KOPT-K1 (cell line): ENCODE measurements around the gene ATP13A4.

Experiments
- H3K27ac ChIP-seq: fragments of 200-600 bp; sonication (generic); 2 replicates; pipeline ENCODE4 v1.5.1; 2016; ENCODE audit warnings: antibody characterized with exemption, mild to moderate bottlenecking, low read depth, low read length; ENCODE audit not compliant: poor library complexity, severe bottlenecking
- H3K36me3 ChIP-seq: fragments of 200-600 bp; sonication (generic); 2 replicates; pipeline ENCODE4 v1.5.1; 2017; ENCODE audit warnings: antibody characterized with exemption, mild to moderate bottlenecking, low read length, moderate library complexity; ENCODE audit not compliant: insufficient read depth
- H3K9me3 ChIP-seq: fragments of 200-600 bp; sonication (generic); 2 replicates; pipeline ENCODE4 v1.5.1; 2017; ENCODE audit warnings: antibody characterized with exemption, low read length, mild to moderate bottlenecking; ENCODE audit not compliant: insufficient read depth, poor library complexity, severe bottlenecking

Gene ATP13A4

DNA sequence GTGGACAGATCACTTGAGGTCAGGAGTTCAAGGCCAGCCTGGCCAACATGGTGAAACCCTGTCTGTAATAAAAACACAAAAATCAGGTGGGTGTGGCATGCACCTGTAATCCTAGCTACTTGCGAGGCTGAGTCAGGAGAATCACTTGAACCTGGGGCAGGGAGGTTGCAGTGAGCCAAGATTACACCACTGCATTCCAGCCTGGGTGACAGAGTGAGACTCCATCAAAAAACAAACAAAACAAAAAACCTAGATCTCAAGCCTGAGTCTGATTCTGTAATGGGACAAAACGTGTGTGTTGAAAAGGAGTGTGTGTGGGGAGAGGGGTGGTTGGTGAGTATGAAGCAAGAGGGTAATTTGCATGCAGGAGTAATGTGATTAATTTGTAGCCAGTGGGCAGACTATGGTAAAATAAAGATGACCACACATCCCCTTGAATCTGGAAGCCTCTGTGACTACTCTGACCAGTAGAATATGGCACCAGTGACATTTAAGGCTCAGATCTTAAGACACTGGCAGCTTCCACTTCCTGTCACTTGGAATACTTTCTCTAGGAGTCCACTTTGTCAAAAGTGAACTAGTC, 19.9 kb upstream of the ATP13A4 start:
- Histone ChIP-seq H3K36me3 (no peaks in the 10 kb centered on the region), H3K27ac (no peak overlapping the region), H3K9me3 (no peaks in the 10 kb centered on the region)

DNA sequence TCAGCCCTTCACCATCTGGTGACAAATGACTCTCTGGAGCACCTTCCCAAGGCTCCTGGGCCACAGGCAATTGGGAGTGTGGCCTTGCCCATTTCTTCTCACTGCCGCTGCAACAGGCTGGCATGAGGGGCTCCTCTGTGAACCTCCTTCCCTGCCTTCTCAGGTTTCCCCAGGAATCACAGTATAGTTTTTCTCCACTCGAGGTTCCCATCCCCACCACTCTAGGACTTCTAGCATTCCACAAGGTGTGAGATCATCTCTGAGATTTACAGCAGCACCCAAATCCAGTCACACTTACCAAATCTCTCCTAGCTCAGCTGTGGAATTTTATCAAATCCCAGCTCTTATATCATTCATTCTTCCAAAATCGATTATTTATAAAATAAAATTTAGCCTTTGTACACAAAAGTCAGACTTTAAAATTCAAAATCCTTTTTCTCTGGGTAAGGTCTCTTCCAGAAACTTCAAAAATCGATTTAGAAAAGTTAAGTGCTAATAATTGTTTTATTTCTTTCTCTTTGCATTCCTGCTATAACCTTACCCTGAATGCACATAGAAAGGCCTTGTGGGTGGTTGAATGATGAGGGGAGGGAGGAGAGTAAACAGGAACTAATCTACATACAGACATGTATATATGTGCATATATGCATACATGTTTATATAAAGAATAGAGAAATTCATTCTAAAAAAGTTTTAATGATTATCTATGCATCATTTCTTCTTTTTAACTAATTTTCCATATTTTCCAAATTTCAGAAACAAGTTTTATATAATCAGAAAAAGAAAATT, 18.9 kb upstream of the ATP13A4 start:
- Histone ChIP-seq H3K36me3 (no peaks in the 10 kb centered on the region), H3K27ac (no peak overlapping the region)

DNA sequence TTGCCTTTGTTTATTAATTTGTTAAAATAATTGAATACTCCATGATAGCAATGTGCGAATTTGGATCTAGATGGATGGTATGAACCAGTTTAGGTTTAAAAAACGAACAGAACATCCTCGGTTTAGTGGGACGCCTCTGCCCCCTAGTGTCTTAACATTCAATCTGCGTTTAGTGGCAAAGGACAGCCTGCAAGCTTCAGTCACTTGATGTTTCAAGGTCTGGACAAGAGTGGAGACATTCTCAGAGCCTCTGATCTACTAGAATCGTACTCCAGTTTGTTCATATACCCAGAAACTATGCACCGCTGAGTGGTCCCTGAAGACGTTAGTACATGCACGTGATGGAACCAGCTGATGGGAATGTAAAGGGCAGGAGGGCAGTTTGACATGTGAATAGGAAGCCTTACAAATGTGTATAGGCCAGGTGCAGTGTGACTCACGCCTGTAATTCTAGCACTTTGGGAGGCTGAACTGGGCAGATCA, 17.8 kb upstream of the ATP13A4 start:
- no peaks in the 10 kb centered on the region for H3K9me3 ChIP-seq
- H3K27ac ChIP-seq = no peak overlapping the region
- H3K36me3 ChIP-seq = no peaks in the 10 kb centered on the region

More for the DNA sequence above, 18.9 kb upstream of the ATP13A4 start:
- H3K9me3 ChIP-seq = no peaks in the 10 kb centered on the region

DNA sequence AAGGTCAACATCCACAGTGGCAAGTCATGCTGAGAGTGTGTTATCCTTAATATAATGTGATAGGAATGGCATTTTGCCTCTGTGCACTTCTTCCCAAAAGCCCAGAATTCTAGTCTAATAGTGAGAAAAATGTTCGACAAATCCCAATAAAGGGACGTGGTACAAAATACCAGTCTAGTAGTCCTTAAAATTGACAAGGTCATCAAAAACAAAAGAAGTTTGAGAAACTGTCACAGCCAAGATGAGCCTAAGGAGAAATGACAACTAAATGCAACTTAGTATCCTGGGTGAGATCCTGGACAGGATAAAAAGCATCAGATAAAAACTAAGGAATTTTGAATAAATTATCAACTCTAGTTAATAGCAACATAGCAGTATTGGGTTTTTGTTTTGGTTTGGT, 14.4 kb upstream of the ATP13A4 start:
- H3K9me3 ChIP-seq = no peaks in the 10 kb centered on the region
- H3K36me3 ChIP-seq = no peaks in the 10 kb centered on the region
- H3K27ac ChIP-seq = no peak overlapping the region

DNA sequence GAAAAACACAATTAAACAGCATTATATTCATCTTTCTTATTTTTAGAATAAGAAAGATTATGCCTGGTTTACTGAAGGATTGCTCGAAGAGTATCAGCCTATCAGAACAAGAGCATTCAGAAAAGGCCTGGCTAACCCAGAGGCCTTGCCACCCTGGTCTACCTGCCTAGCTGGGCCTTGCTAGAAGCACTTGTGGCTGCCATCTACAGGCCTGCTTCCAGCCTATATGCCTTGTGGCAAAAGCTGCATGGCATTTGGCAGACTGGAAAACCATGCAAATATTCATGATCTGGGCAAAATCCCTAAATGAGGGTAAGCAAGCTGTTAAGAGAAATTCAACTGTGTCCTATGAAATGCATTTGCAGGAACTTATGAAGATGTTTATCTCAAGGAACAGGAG, 9.3 kb upstream of the ATP13A4 start:
- no peak overlapping the region for H3K27ac ChIP-seq
- no peaks in the 10 kb centered on the region for H3K9me3 ChIP-seq
- no peaks in the 10 kb centered on the region for H3K36me3 ChIP-seq

DNA sequence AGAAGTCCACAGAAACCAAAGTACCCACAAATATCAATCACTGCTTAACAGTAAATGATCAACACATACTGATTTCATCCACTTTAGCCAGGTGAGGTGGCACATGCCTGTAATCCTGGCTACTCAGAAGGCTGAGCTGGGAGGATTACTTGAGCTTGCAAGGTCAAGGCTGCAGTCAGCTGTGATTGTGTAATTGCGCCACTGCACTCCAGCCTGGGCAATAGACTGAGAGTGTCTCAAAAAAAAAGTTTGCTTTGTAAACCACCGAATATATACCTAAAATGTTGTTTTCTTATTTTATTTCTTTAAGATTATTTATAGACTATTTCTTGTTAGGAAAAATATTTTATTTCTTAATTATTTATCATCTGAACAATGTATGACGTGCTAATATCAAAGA, 8.7 kb upstream of the ATP13A4 start:
- Histone ChIP-seq H3K36me3 (no peaks in the 10 kb centered on the region), H3K27ac (no peak overlapping the region), H3K9me3 (no peaks in the 10 kb centered on the region)

DNA sequence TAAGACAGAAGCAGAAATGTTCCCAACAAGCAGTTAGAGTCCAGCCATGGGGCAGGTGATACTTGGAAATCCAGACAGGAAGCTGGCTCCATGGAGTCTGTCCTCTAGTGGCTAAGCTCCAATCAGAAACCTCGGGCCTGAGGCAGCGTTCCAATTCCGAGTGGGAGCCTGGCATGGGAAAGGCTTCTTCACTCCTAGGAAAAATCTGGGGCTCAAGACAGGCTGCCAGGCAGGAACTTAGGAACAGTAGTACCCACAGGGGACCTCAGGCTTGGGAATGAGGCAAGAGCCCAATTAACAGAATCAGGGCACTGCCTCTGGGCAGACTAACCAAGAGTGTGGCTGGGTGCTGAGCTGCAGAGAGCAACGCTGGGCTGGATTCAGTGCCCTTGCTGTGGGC, 6.2 kb upstream of the ATP13A4 start:
- Histone ChIP-seq H3K9me3 (no peaks in the 10 kb centered on the region), H3K36me3 (no peaks in the 10 kb centered on the region), H3K27ac (no peak overlapping the region)

DNA sequence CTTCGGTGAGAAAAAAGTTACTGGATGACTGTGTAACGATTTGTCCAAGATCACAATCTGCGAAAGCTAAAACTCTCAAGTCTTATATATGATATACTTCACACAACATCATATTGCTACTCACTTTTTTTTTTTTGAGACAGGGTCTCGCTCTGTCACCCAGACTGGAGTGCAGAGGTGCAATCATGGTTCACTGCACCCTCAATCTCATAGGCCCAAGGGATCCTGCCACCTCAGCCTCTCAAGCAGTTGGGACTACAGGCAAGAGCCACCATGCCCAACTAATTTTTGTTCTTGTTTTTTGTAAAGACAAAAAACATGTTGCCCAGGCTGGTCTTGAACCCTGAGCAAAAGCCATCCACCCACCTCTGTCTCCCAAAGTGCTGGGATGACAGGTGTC, 5.4 kb upstream of the ATP13A4 start:
- Histone ChIP-seq H3K9me3 (no peaks in the 10 kb centered on the region), H3K36me3 (no peaks in the 10 kb centered on the region), H3K27ac (no peak overlapping the region)

DNA sequence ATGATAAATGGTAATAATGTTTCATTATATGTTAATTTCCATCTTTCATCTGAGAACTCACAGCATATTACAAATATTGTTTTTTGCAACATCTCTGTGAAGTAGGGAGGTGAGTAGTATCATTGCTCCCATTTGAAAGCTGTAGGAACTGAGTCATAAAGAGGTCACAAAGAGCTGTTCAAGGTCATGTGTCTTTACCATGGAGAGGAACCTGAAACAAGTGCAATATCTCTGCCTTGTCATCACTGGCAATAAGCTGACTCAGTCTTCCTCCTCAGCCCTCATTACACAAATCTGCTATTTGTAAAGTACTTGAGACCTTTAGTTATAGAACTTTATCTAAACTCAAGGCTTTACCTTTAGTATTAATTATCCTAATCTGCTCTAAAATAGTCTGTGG, 4.4 kb upstream of the ATP13A4 start:
- no peaks in the 10 kb centered on the region for H3K9me3 ChIP-seq
- H3K36me3 ChIP-seq = no peaks in the 10 kb centered on the region
- no peak overlapping the region for H3K27ac ChIP-seq

DNA sequence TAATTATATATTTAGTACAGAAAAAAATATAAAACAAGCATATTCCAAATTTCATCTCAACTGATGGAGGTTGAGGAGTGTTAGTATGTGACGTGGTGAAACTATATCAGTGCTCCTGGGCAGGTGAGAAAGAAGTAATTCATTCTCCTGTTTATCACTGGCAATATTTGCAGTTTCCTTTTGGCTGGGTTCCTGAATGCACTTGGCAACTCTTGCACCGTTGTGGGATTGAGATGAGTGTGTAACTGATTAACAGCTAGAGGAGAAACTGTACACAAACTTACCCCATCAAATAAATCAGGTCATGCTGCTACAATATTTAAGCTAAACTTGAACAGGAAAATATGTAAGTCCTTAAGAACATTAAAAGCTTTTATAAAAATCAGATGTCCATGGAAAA, 2.1 kb upstream of the ATP13A4 start:
- no peaks in the 10 kb centered on the region for H3K36me3 ChIP-seq
- H3K27ac ChIP-seq = no peak overlapping the region
- no peaks in the 10 kb centered on the region for H3K9me3 ChIP-seq

DNA sequence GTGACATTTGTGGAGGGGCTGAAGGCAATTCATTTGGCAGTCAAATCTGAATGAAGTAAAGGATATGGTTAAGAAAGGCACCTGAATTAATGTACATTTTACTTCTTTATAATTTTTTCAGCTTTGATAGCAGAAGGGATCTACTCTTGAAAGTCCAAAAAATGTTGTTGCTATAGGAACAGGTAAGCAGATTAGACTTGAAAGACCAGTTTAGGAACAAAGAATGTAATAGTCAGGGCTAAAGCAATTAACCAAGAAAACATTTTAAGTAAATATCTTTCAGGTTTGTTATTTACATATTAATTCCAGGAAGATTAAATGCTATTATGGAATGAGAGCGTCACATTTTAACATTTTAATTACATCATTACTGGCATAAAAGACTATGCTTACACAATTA, 1.1 kb downstream of the ATP13A4 start:
- no peak overlapping the region for H3K27ac ChIP-seq
- no peaks in the 10 kb centered on the region for H3K9me3 ChIP-seq
- no peaks in the 10 kb centered on the region for H3K36me3 ChIP-seq

DNA sequence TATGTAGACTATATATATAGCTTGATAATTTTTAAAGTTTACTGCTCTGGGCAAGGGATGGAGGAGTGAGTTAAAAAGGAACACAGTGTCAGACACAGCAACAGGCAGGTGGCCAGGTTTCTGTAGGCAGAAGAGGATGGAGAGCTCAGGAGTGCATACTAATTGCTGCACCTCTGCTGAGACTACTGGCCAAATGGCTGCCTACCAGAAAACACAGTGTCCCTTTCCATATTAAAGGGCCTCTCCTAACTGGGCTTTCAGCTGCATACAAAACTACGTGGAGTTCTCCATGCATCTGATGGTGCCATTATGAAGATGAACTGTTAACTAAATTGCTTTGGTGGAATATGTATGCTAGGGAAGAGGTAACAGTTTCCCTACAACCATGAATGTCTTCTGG, 1.8 kb downstream of the ATP13A4 start:
- no peak overlapping the region for H3K27ac ChIP-seq

DNA sequence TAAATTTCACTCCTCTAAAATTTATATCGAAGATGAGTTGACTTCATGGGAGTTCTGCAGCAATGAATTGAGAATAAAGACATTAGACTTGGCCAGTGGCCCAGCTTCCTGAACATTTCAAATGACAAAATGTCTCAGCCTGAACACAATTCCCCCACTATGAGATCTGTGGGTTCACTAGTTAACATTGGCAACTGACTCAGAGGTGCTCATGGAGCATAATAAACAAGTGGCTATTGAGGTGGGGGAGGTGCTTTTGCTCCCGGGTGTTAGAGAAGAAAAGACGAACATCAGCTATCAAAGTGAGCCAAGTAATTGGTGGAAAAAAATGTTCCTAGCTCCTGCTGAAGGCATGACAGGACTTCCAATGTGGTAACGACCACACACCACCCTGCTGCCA, 6.3 kb downstream of the ATP13A4 start:
- no peak overlapping the region for H3K27ac ChIP-seq
- no peaks in the 10 kb centered on the region for H3K9me3 ChIP-seq
- no peaks in the 10 kb centered on the region for H3K36me3 ChIP-seq

More for the DNA sequence above, 1.8 kb downstream of the ATP13A4 start:
- Histone ChIP-seq H3K9me3 (no peaks in the 10 kb centered on the region), H3K36me3 (no peaks in the 10 kb centered on the region)

DNA sequence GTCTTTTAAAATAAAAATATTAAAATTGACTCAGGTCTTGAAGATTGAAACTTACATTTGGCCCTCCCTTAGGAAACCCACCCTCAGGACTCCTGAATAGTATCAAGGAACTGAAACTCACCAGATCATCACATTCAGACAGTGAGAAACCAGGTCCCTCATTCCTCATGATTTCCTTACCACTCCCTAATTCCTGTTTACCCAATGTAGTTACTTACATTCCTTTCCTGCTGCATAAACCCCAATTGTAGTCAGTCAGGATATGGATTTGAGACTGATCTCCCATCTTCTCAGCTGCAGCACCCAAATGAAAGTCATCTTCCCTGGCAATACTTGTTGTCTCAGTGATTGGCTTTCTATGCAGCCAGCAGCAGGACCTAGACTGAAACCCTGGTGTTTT, 8.6 kb downstream of the ATP13A4 start:
- Histone ChIP-seq H3K9me3 (no peaks in the 10 kb centered on the region), H3K27ac (no peak overlapping the region), H3K36me3 (no peaks in the 10 kb centered on the region)

DNA sequence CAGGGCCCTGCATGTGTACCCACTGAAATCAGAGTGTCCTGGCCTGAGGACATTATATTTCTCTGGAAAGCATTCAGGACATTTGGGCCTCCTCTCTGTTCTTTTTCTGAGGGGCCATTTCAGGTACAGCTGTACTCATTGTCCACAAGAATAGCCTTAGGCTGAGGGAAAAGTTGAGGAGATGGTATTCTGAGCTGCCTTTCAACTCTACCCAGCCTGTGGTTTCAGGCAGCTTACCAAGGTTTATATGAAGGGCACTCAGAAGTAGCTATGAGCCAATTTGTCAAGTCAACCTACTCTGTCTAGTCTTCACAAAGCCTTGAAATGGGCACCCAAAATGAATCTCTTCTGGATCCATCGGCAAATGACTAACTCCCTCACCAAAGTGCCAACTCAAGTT, 9.4 kb downstream of the ATP13A4 start:
- Histone ChIP-seq H3K36me3 (no peaks in the 10 kb centered on the region), H3K9me3 (no peaks in the 10 kb centered on the region), H3K27ac (no peak overlapping the region)

DNA sequence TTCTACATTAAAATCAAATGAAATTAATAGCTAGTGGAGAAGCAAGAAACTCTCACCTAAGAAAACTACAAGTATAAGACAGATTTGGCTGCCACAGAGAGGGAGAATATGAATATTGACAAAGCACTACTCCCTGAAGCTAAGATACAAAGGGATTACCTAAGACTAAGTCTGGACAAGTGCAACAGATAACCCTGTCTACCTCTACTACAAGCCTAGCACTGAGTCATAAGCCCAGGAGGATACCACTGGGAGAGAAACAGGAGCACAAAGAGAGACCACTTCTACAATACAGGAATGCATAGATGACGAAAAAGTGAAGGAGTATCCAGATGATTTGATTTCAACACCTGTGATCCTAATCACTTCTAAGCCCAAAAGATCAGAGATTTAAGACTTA, 10.4 kb downstream of the ATP13A4 start:
- H3K27ac ChIP-seq = no peak overlapping the region
- H3K9me3 ChIP-seq = no peaks in the 10 kb centered on the region
- H3K36me3 ChIP-seq = no peaks in the 10 kb centered on the region
